ENCODE measurements around the gene CCDC106.

Gene CCDC106

GRCh38 chr19:55614711-55615542 is 33.1 kb upstream of the CCDC106 start:
- DNase-seq: no peak

GRCh38 chr19:55615543-55616394 is 32.2 kb upstream of the CCDC106 start:
- DNase-seq: no peak

GRCh38 chr19:55616395-55616875 is 31.6 kb upstream of the CCDC106 start:
- DNase-seq: no peak

- no peak for DNase-seq
Measured at GRCh38 chr19:55617426-55617825, 30.6 kb upstream of the CCDC106 start.

GRCh38 chr19:55618426-55618825 is 29.6 kb upstream of the CCDC106 start:
- DNase-seq: no peak

- no peak for DNase-seq
Measured at GRCh38 chr19:55619286-55619685, 28.7 kb upstream of the CCDC106 start.

- peak; percentile 64 for DNase-seq
Measured at GRCh38 chr19:55620410-55621204, 27.4 kb upstream of the CCDC106 start.

GRCh38 chr19:55621205-55621672 is 26.8 kb upstream of the CCDC106 start:
- no peak for DNase-seq

GRCh38 chr19:55621673-55622231 is 26.3 kb upstream of the CCDC106 start:
- DNase-seq: no peak

GRCh38 chr19:55622242-55622969 is 25.6 kb upstream of the CCDC106 start:
- DNase-seq: no peak

GRCh38 chr19:55623130-55623529 is 24.9 kb upstream of the CCDC106 start:
- DNase-seq: no peak

- no peak for DNase-seq
Measured at GRCh38 chr19:55623561-55623960, 24.5 kb upstream of the CCDC106 start.

- DNase-seq: peak; percentile 92
Measured at GRCh38 chr19:55624109-55625003, 23.7 kb upstream of the CCDC106 start, which contains the start of gene ZNF784. TSS of gene ZNF784 (minus strand) at chr19:55624566. CDS start at chr19:55624561, 5 bp downstream.

GRCh38 chr19:55625004-55625326 is 23.0 kb upstream of the CCDC106 start:
- DNase-seq: no peak

- peak; percentile 71 for DNase-seq
Measured at GRCh38 chr19:55626350-55626749, 21.7 kb upstream of the CCDC106 start.

GRCh38 chr19:55632463-55632834 is 15.6 kb upstream of the CCDC106 start:
- DNase-seq: peak; percentile 85

- no peak for DNase-seq
Measured at GRCh38 chr19:55633861-55634260, 14.2 kb upstream of the CCDC106 start.

- DNase-seq: no peak
Measured at GRCh38 chr19:55635334-55635717, 12.7 kb upstream of the CCDC106 start.

- DNase-seq: no peak
Measured at GRCh38 chr19:55635856-55636440, 12.1 kb upstream of the CCDC106 start.

GRCh38 chr19:55636723-55637122 is 11.3 kb upstream of the CCDC106 start:
- DNase-seq: no peak

All from CD4-positive, alpha-beta T cell treated with Interleukin-15 for 1 hour (primary cell).